Posterior vena cava (tissue), 2 donors: Measurements from ENCODE around the gene URAD. TPM values are rescaled to one million over a fixed set of nuclear protein-coding genes. Genes with fewer than 3 reads are reported as not detected.
"Not testable (repeated sequence)": the region's sequence is repeated elsewhere in the genome, so short reads cannot be mapped to it uniquely, and the experiment has no call there.

Source experiments
- DNase-seq: peaks from one replicate; pipeline ENCODE4 v3.0.0-alpha.2; 2020; ENCODE audit warnings: low spot score
- intact Hi-C, 2 donors: fragments of 100-400 bp; cut with DNase I; formaldehyde crosslinking; loops; one replicate each; pipeline versions ENCODE4 v1.14.1 to v1.14.2; 2022 to 2023
- long read RNA-seq, 2 donors: library from polyadenylated mRNA; unstranded; transcript quantifications; one replicate each; pipeline ENCODE4 v2.0.0, GENCODE V29; 2020 to 2021
- total RNA-seq, 2 donors: library from RNA; stranded (reverse); fragmentation: NEBNext Ultra II Directional; extraction: Animal tissue kit (Norgen Biotek cat#: 25700); gene quantifications; one replicate each; pipeline ENCODE4 v1.2.1, GENCODE V29; 2021
- donor health status: DM: yes; HTN: yes; CAD: no.
- donor health status: DM: yes; HTN: yes; CAD: no.

The URAD gene
- not detected for total RNA-seq
- long read RNA-seq, donor 1, result 0 reads
- long read RNA-seq, donor 2, result 0 reads

DNA sequence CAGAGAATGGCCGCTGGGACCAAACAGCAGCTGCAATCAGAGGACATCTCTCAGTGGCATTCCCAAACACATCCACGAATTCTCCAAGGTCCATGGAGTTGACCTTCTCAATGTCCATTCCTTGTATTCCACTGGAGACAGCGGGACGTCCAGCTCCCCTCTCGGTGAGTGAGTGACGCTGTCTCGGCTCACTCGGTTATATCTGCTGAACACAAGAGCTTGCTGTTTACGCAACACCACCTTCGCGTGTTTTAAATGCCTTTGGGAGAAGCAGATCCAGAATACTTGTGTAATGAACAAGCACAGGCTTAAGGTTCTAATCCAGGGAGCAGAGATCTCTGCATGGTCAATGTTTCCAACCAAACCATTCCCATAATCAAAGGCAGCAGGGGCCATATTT is at the start of gene URAD:
TSS of gene URAD (minus strand) at position 174 of the 400 bp plus-strand sequence. CDS start at position 118, 56 bp downstream.
- DNase-seq, result no peak
- intact Hi-C loops, result loop anchor here in 1 of 2 donors (1.0 to 10.0 kb wide), 3 partner anchors 32 to 624 kb away; no protein-coding TSS in a partner anchor

DNA sequence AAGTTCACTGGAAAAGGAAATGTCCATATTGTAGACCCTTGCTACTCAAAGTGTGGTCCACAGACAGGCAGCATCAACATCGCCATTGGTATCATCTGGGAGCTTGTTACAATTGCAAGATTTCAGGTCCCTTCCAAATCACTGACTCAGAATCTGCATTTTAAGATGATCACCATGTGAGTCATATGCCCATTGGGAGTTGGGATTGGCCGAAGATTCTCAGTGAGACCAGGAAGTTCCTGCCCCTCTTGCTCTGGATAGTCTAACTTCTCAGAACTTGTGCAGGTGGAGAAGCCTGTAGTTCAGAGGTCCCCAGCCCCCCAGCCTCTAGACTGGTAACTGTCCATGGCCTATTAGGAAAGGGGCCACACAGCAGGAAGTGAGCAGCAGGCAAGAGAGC is 48.9 kb upstream of the URAD start:
- no peak for DNase-seq
- intact Hi-C loops, result no loop called here

GRCh38 chr13:28035146-28035782 is 46.8 kb upstream of the URAD start:
- DNase-seq, result no peak
- intact Hi-C loops, result no loop called here

DNA sequence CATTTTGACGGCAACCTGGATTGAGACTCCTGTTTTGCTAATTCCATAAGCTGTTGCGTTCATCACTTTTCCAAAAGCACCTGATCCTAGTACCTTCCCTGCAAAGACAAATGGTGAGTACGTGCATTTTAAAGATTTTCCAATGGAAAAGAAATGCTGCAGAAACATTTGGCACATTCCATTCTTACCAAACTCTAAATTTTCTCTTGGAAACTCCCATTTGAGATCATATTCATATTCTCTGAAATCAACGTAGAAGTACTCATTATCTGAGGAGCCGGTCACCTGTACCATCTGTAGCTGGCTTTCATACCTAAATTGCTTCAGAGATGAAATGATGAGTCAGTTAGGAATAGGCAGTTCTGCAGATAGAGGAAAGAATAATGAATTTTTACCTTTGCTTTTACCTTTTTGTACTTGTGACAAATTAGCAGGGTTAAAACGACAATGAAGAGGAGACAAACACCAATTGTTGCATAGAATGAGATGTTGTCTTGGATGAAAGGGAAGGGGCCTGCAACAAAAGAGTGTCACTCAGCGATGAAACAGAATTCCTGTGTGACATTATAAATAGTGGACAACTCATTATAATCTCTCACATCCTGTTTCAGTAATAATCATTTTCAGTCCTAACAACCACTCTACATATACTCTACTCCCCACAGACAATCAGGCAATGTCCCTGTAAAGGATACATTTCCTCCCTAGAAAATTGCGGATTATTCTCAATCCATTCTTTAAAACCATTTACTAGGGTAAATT is 45.6 kb upstream of the URAD start:
- intact Hi-C loops, result no loop called here
- DNase-seq, result no peak

DNA sequence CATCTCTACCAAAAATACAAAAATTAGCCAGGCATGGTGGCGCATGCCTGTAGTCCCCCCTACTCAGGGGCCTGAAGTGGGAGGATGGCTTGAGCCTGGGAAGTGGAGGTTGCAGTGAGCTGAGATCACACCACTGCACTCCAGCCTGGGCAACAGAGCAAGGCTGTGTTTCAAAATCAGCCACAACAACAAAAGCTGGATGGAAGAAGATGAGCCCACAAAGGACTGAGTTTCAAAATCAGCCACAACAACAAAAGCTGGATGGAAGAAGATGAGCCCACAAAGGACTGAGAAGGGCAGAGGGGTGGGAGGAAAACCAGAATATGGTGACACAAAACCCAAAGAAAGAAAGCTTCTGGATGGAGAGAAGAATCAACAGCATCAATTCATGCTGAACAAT is 43.9 kb upstream of the URAD start:
- intact Hi-C loops, DNase-seq: not testable (repeated sequence)

- DNase-seq, result no peak
- intact Hi-C loops, result no loop called here
These were observed 43.4 kb upstream of the URAD start for GRCh38 chr13:28031896-28032288.

- no peak for DNase-seq
- intact Hi-C loops, result no loop called here
These were observed 42.9 kb upstream of the URAD start for GRCh38 chr13:28031220-28031895.

DNA sequence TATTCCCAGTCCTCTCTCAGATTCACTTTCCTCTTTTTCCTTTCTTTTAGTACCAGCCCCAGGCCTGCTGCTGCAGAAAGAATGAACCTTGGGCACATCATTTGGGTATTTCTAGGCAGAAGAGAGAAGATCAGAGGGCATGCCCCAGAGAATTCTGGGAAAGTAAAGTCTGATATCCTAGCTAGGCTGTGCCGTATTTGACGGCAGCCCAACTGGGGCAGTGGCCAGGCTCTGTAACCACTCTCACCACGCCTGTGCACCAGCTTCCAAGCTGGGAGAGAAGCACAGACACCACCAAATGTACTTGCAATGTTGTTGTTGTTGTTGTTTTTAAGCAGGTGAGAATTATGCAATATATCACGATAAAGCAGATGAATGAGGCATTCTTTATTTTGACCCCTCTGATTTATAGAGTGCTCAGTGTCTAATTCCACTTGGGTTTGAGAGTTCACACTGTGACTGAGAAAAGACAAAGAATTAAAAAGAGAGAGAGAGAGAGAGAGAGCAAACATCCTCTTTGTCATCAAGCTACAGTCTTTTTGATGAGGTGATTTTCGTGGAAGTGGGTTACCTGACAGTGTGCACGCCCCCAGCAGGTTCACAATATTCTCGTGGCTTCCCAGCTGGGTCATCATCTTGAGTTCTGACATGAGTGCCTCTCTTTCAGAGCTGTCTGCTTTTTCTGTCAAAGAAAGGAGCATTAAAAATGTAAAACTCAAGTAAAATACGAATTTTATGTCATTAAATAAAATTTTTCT is 39.3 kb upstream of the URAD start:
- intact Hi-C loops, result no loop called here
- no peak for DNase-seq

DNA sequence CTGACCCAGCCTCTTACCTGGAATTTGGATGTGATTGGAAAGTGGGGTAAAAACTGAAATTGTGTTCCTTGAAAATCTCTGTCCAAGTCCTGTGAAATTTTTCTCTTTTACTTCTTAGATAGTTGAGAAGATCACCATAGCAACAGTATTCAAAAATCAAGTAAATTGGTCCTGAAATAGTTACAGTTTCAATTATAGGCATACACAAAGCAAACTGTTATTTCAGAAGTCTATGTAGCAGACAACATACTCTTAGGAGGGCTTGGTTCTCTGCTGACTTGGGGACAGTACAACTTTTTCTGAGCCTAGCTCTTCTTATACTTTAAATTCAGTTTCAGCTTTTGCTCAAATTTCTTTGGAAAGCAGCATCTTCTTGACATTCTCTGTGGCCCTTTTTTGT is 38.6 kb upstream of the URAD start:
- intact Hi-C loops, result no loop called here
- DNase-seq, result no peak

DNA sequence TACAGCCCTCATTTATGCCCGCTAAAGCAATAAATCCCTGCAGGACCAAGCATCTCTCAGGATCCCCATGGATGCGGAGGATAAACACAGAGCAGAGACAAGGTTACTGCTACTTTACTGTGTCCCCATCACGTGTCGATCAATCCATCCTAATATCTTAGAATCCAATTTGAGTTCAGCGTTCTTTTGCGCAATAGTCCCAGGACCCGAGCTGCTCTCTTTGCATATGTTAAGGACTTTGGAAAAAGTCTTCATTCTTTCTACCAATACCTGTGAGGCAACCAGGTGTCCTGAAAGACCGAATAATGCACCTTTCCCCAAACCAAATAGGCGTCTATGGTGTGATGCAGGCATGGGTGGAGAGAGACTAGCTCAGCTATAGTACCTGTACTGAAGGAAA is 38.0 kb upstream of the URAD start:
- intact Hi-C loops, result no loop called here
- no peak for DNase-seq

DNA sequence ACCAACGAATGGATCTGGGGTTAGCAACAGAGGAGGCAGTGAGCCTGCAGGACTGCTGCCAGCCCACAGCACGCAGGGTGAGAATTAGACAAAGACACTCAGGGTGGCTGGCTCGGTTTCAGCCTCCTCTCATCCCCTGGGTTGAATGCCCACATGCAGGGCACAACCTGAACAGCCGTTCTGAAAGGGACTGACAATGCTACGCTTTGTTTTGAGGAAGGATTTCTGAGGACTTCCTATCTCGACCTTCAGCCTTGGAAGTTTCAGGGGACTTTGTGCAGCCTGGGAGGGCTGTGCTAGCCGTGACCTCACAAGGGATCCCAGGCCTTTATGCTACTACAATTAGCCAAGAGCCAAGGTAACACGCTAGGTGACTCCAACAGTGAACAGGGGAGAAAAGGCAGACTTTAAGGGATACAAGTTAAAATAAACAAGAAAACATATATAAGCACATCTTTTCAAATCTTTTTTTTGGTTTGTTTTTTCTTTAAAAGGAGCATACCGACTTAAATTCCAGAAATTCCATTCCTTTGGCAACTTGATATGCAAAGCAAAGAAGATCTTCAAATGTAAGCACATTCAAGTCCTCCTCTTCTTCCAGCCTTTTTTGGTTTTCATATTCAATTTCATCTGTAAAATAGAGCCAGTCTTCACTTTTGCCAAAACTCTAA is 34.5 kb upstream of the URAD start:
- intact Hi-C loops, result no loop called here
- no peak for DNase-seq

DNA sequence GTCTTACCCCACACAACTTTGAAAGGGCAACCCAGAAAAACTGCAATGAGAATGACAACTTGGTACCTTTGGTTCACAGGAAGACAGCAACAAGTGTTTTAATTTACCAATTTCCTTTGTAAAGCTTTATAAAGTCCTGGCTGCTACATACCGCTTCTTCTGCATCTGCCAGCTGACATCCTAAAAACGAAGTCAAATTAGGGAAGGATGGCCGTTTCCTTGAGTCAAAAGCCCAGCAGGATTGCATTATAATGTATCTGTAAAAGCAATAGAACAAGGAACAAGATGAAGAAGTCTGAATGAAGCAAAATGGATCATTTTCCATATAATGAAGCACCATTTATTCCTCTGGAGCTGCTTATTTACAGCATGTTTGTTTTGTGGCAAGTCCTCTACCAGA is 25.8 kb upstream of the URAD start:
- intact Hi-C loops, result no loop called here
- DNase-seq, result no peak

DNA sequence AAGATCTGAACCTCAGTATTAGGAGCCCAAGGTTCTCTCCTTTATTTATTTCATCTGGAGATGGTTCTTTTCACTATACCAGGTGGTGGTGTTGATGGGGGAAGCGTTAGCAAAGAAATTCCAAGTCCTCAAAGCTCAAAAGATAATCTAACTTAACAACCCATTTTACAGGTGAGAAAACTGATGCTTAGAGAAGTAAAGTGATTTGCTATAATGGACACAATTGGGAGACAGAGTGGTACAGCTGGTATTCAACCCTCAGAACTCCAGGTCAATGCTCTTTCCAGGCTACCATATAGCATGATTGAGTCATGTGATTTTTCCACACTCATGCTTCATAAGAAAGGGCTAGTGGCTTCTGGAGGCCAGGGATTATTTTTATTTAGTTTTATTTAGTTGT is 25.0 kb upstream of the URAD start:
- intact Hi-C loops, result no loop called here
- DNase-seq, result no peak

DNA sequence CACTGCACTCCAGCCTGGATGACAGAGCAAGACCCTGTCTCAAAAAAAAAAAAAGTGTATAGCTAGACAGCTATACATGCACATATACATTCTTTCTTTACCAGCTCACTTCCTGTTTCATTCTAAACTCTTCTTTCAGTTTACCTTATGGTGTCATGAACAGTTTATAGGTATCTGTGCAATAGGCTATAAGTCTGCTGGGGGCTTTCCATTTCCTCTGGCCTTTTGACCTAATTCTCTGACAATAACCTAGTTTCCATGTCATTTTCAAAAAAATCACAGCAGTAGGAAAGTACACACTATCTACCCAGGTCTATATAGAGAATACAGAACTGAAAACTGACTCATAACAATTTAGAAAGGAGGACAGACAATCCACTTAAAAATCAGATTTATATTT is 24.4 kb upstream of the URAD start:
- no peak for DNase-seq

DNA sequence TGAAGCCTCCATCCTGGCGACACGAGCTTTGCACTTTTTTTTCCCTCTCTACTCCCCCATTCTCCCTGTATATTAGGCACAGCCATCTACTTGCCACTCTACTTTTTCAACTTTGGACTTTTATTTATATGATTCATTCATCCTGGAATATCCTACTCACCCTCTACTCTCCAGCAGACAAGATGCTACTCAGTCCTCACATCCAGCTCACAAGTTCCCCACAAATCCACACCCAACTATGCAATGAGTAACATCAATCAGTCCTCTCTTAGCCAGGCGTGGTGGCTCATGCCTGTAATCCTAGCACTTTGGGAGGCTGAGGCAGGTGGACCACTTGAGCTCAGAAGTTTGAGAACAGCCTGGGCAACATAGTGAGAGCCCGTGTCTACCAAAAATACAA is 23.9 kb upstream of the URAD start:
- intact Hi-C loops, result no loop called here
- DNase-seq, result no peak

More for the DNA sequence above, 24.4 kb upstream of the URAD start:
- intact Hi-C loops, result no loop called here

GRCh38 chr13:28010046-28010445 is 21.6 kb upstream of the URAD start:
- DNase-seq, result no peak
- intact Hi-C loops, result no loop called here

DNA sequence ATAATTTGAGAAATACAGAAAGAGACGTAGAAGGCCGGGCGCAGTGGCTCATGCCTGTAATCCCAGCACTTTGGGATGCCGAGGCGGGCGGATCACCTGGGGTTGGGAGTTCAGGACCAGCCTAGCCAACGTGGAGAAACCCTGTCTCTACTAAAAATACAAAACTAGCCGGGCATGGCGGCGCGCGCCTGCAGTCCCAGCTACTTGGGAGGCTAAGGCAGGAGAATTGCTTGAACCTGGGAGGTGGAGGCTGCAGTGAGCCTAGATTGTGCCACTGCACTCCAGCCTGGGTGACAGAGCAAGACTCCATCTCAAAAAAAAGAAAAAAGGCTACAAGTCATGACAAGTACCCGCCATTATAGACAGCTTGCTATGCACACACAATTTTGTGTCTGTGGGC is 16.5 kb upstream of the URAD start:
- intact Hi-C loops, DNase-seq: not testable (repeated sequence)

GRCh38 chr13:28002886-28003698 is 14.6 kb upstream of the URAD start:
- DNase-seq, result no peak
- intact Hi-C loops, result no loop called here
